GM18511 (cell line): ENCODE data around the gene ANKRD33B.
"Not testable (repeated sequence)": the region's sequence is repeated elsewhere in the genome, so short reads cannot be mapped to it uniquely, and the experiment has no call there.

Source experiments
- ATAC-seq: cut with Tn5 transposase; IDR thresholded peaks from one replicate; pipeline ENCODE4 v1.9.1; 2021; ENCODE audit warnings: mild to moderate bottlenecking, moderate library complexity; ENCODE audit not compliant: unreplicated experiment

The ANKRD33B gene

GRCh38 chr5:10612251-10612650, 48.4 kb downstream of the ANKRD33B start:
- no peak for ATAC-seq

GRCh38 chr5:10615693-10616092, 51.8 kb downstream of the ANKRD33B start:
- ATAC-seq: no peak

GRCh38 chr5:10617103-10617502, 53.2 kb downstream of the ANKRD33B start:
- no peak for ATAC-seq

- no peak for ATAC-seq
Observed at GRCh38 chr5:10618311-10618710, 54.4 kb downstream of the ANKRD33B start.

GRCh38 chr5:10619649-10620048, 55.8 kb downstream of the ANKRD33B start:
- no peak for ATAC-seq

GRCh38 chr5:10620346-10620745, 56.5 kb downstream of the ANKRD33B start:
- peak; percentile 44 for ATAC-seq

- ATAC-seq: peak; percentile 73
Observed at GRCh38 chr5:10621832-10622231, 58.0 kb downstream of the ANKRD33B start.

- no peak for ATAC-seq
Observed at GRCh38 chr5:10622810-10623209, 58.9 kb downstream of the ANKRD33B start.

GRCh38 chr5:10623305-10623910, 59.5 kb downstream of the ANKRD33B start:
- ATAC-seq: no peak

- no peak for ATAC-seq
Observed at GRCh38 chr5:10624206-10624605, 60.3 kb downstream of the ANKRD33B start.

GRCh38 chr5:10624679-10625078, 60.8 kb downstream of the ANKRD33B start:
- ATAC-seq: no peak

GRCh38 chr5:10625700-10626472, 62.0 kb downstream of the ANKRD33B start:
- ATAC-seq: no peak

- no peak for ATAC-seq
Observed at GRCh38 chr5:10626473-10627013, 62.7 kb downstream of the ANKRD33B start.

GRCh38 chr5:10627160-10627701, 63.4 kb downstream of the ANKRD33B start:
- ATAC-seq: peak; percentile 14

GRCh38 chr5:10628601-10629000, 64.7 kb downstream of the ANKRD33B start:
- ATAC-seq: no peak

GRCh38 chr5:10629682-10630081, 65.8 kb downstream of the ANKRD33B start:
- ATAC-seq: no peak

GRCh38 chr5:10630126-10630525, 66.3 kb downstream of the ANKRD33B start:
- ATAC-seq: no peak

GRCh38 chr5:10630744-10631143, 66.9 kb downstream of the ANKRD33B start:
- ATAC-seq: not testable (repeated sequence)

- peak; percentile 8 for ATAC-seq
Observed at GRCh38 chr5:10631316-10631996, 67.6 kb downstream of the ANKRD33B start.

GRCh38 chr5:10632110-10632761, 68.4 kb downstream of the ANKRD33B start:
- ATAC-seq: peak; percentile 40
